ENCODE data around the gene ALG6. TPM values are rescaled to one million over a fixed set of nuclear protein-coding genes. Genes with fewer than 3 reads are reported as not detected.
A peak's percentile ranks its signal among the peaks of the same experiment; 100 is the strongest.

Gene ALG6
- 30.6 TPM for polyA plus RNA-seq (2013, experiment 1 of 4)
- polyA plus RNA-seq (2013, experiment 2 of 4), result 29.3 TPM
- polyA plus RNA-seq (2013, experiment 3 of 4), result 25.1 TPM
- polyA plus RNA-seq (2013, experiment 4 of 4), result 25.3 TPM

- Histone ChIP-seq H3K27me3 (ENCODE audit: control insufficient read depth, insufficient read depth, low read length, poor library complexity, severe bottlenecking) (peaks cover 6% of the 10 kb centered on the region), H3K9me3 (ENCODE audit: control insufficient read depth, low read length) (no peaks in the 10 kb centered on the region), H3K27ac (ENCODE audit: insufficient read depth, low read depth, low read length, poor library complexity, severe bottlenecking) (peak within 1 kb of the TSS; percentile 4), H3K4me1 (ENCODE audit: control insufficient read depth, insufficient read depth, low read length) (peaks cover 3% of the 10 kb centered on the region), H3K4me3 (ENCODE audit: insufficient read depth, low read depth, low read length) (peak within 1 kb of the TSS; percentile 65), H3K36me3 (ENCODE audit: control insufficient read depth, insufficient read depth, low read length) (no peaks in the 10 kb centered on the region)
- 2 to 3% methylated on average over 77 of the region's 77 CpGs for WGBS, 2 experiments
These were observed at the start of gene ALG6 for GRCh38 chr1:63367215-63368103. TSS of gene ALG6 (plus strand) at chr1:63367627. CDS start at chr1:63370978, 3,351 bp downstream.

DNA sequence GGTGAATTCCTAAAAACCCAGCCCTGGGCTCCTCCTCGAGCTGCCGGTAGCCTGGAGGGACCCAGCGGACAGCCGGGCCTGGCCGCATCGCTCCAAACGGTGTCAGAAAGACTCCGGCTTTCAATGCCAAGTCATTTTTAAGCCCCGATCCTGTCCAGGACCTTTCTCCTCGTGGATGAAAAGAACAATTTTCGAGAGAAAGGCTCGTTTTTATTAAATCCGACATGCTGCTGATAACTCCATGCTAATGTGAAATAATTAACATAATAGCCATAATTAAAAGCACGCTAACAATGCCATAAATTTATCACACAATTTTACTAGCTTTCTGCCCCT, 49.6 kb upstream of the ALG6 start:
- 9 to 11% methylated on average over 14 of the region's 14 CpGs for WGBS, 2 experiments
- Histone ChIP-seq H3K36me3 (ENCODE audit: control insufficient read depth, insufficient read depth, low read length) (no peaks in the 10 kb centered on the region), H3K4me1 (ENCODE audit: control insufficient read depth, insufficient read depth, low read length) (peaks cover 6% of the 10 kb centered on the region), H3K4me3 (ENCODE audit: insufficient read depth, low read depth, low read length) (peak overlapping the region; percentile 22), H3K27ac (ENCODE audit: insufficient read depth, low read depth, low read length, poor library complexity, severe bottlenecking) (no peak overlapping the region), H3K27me3 (ENCODE audit: control insufficient read depth, insufficient read depth, low read length, poor library complexity, severe bottlenecking) (peaks cover 80% of the 10 kb centered on the region), H3K9me3 (ENCODE audit: control insufficient read depth, low read length) (no peaks in the 10 kb centered on the region)

- Histone ChIP-seq H3K9me3 (ENCODE audit: control insufficient read depth, low read length) (no peaks in the 10 kb centered on the region), H3K27ac (ENCODE audit: insufficient read depth, low read depth, low read length, poor library complexity, severe bottlenecking) (no peak overlapping the region), H3K36me3 (ENCODE audit: control insufficient read depth, insufficient read depth, low read length) (no peaks in the 10 kb centered on the region), H3K4me3 (ENCODE audit: insufficient read depth, low read depth, low read length) (no peak overlapping the region), H3K27me3 (ENCODE audit: control insufficient read depth, insufficient read depth, low read length, poor library complexity, severe bottlenecking) (peaks cover 86% of the 10 kb centered on the region), H3K4me1 (ENCODE audit: control insufficient read depth, insufficient read depth, low read length) (peaks cover 6% of the 10 kb centered on the region)
- WGBS, 2 experiments, result 59 to 65% methylated on average over 27 to 28 of the region's 28 CpGs
These were observed 49.0 kb upstream of the ALG6 start for GRCh38 chr1:63318201-63318979.

DNA sequence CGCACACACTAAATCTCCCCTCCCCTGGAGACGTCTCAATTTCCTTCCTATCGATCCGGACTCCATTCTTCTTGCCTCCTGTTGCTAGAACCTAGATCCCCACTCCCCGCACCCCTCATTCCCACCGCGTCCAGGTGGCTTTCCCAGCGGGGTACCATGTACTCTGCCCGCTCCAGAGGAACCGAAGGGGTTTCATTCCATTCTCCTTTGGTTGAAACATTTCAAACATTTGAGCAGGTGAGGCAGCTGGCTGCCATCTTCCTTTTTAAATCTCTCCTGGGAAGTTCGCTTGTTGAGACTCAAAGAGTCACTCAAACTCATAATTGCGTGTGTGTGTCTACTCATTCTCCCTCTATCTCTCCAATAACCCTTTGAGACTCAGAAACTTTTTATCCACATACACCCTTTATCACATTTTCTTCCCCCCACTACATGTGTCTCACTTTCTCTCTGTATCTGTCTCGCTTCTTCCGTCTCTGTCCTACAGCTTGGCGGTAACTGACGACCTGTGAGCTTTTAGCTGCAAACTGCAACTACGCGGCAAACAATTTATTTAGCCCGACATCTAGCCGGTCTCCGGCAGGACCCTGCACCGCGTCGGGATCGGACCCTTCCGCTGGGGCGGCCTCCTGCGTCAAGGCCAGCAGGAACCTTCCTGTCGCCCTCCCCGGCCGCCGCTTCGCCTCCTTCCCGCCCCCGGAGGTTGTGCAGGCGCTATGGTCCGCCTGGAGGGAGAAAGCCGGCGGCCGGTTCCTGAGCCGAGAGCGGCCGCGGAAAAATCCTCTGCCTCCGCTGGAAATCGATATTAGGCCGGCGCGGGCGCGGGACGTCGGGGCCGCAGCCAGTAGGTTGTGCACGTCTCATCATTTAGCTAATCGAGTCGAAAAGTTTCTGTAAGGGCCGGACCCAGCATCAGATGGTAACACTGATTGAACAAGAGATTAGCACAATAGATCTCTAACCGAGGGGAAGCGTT, 48.1 kb upstream of the ALG6 start:
- Histone ChIP-seq H3K36me3 (ENCODE audit: control insufficient read depth, insufficient read depth, low read length) (no peaks in the 10 kb centered on the region), H3K9me3 (ENCODE audit: control insufficient read depth, low read length) (no peaks in the 10 kb centered on the region), H3K27ac (ENCODE audit: insufficient read depth, low read depth, low read length, poor library complexity, severe bottlenecking) (no peak overlapping the region), H3K4me1 (ENCODE audit: control insufficient read depth, insufficient read depth, low read length) (peaks cover 6% of the 10 kb centered on the region), H3K4me3 (ENCODE audit: insufficient read depth, low read depth, low read length) (peak overlapping the region; percentile 29), H3K27me3 (ENCODE audit: control insufficient read depth, insufficient read depth, low read length, poor library complexity, severe bottlenecking) (peaks cover 95% of the 10 kb centered on the region)
- WGBS, 2 experiments, result 6 to 7% methylated on average over 60 of the region's 60 CpGs

DNA sequence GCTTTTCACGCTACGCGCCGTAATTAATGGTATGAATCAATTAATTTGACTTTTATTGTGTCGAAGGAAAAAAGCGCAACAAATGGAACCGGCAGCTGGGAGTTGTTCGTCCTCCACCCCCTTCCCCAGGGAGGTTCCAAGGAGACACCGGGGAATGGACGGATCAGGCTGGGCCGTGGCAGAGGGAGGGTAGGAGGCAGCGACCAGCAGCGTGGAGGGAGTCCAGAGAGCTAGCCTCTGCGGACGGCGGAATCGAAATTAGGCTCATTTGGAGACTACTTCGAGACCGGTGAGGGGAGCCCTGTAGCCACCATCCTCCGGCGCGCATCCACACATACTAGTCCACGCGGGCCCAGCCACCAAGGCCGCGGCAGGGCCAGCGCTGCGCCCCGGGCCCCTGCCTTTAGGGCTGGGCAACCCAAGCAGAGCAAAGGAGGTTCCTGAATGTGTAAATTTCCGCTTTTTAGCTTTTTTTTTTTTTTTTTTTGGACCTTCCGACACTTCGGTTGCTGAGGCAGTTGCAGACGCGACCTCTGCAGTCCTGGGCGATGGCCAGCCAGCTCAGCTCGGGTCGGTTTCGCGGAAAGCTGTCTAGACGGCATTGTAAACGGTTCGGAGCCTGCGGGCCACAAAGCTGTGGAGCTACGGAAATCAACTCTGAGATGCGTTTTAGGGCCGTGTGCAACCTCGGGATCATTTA, 47.3 kb upstream of the ALG6 start:
- H3K4me3 ChIP-seq (ENCODE audit: insufficient read depth, low read depth, low read length), result peak overlapping the region; percentile 29
- H3K9me3 ChIP-seq (ENCODE audit: control insufficient read depth, low read length), result no peaks in the 10 kb centered on the region
- H3K4me1 ChIP-seq (ENCODE audit: control insufficient read depth, insufficient read depth, low read length), result peaks cover 6% of the 10 kb centered on the region
- peaks cover 98% of the 10 kb centered on the region for H3K27me3 ChIP-seq (ENCODE audit: control insufficient read depth, insufficient read depth, low read length, poor library complexity, severe bottlenecking)
- H3K36me3 ChIP-seq (ENCODE audit: control insufficient read depth, insufficient read depth, low read length), result no peaks in the 10 kb centered on the region
- 2 to 3% methylated on average over 47 of the region's 47 CpGs for WGBS, 2 experiments
- no peak overlapping the region for H3K27ac ChIP-seq (ENCODE audit: insufficient read depth, low read depth, low read length, poor library complexity, severe bottlenecking)

- peaks cover 100% of the 10 kb centered on the region for H3K27me3 ChIP-seq (ENCODE audit: control insufficient read depth, insufficient read depth, low read length, poor library complexity, severe bottlenecking)
- peak overlapping the region; percentile 27 for H3K4me3 ChIP-seq (ENCODE audit: insufficient read depth, low read depth, low read length)
- WGBS, 2 experiments, result 1% methylated on average over 39 of the region's 39 CpGs
These were observed 46.2 kb upstream of the ALG6 start for GRCh38 chr1:63321066-63321784.

GRCh38 chr1:63321785-63322113, 45.7 kb upstream of the ALG6 start:
- Histone ChIP-seq H3K27ac (ENCODE audit: insufficient read depth, low read depth, low read length, poor library complexity, severe bottlenecking) (no peak overlapping the region), H3K4me3 (ENCODE audit: insufficient read depth, low read depth, low read length) (peak overlapping the region; percentile 27), H3K36me3 (ENCODE audit: control insufficient read depth, insufficient read depth, low read length) (no peaks in the 10 kb centered on the region), H3K27me3 (ENCODE audit: control insufficient read depth, insufficient read depth, low read length, poor library complexity, severe bottlenecking) (peaks cover 100% of the 10 kb centered on the region), H3K4me1 (ENCODE audit: control insufficient read depth, insufficient read depth, low read length) (peaks cover 6% of the 10 kb centered on the region), H3K9me3 (ENCODE audit: control insufficient read depth, low read length) (no peaks in the 10 kb centered on the region)
- 0 to 1% methylated on average over 12 of the region's 12 CpGs for WGBS, 2 experiments

More at GRCh38 chr1:63321066-63321784, 46.2 kb upstream of the ALG6 start:
- peaks cover 6% of the 10 kb centered on the region for H3K4me1 ChIP-seq (ENCODE audit: control insufficient read depth, insufficient read depth, low read length)
- H3K36me3 ChIP-seq (ENCODE audit: control insufficient read depth, insufficient read depth, low read length), result no peaks in the 10 kb centered on the region
- H3K9me3 ChIP-seq (ENCODE audit: control insufficient read depth, low read length), result no peaks in the 10 kb centered on the region
- no peak overlapping the region for H3K27ac ChIP-seq (ENCODE audit: insufficient read depth, low read depth, low read length, poor library complexity, severe bottlenecking)

DNA sequence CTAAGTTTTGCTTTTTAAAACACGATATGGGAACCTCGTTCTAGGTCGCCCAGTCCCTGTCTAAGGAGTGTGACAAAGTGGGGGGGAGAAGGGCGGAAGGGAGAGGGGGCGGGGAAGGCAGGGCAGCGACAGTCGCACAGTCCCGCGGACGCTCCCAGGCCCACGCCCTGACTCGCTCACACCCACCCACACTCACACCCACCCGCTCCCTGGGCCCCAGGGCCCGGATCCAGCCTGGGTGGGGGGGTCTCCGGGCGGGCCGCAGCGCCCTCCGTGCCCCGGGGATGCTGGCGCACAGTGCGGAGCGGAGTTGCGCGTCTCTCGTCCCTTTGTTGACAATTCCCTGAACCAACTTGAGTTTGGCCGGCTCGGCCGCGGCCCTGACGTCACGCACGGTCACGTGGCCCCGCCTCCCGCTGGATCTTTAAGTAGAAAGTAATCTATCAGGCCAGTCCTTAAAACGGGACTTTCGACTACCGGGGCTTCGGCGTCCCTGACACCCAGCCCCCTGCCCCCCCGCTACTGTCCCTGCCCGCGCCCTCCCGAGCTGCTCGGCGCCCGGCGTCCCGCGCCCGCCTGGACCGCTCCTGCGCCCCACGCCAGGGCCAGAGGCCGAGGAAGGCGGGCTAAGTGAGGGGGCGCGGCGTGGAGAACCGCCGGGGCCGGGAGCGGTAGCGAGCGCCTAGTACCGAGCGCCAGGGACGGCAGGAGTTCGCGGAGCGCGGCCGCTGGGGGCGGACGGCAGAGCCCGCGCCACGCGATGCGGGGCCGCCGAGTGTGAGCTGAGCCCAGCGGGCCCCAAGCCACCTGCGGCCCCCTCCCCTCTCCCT, 45.1 kb upstream of the ALG6 start, which contains the start of gene FOXD3:
Gene FOXD3, plus strand, starts transcription at position 454 of the 830 bp plus-strand sequence. CDS start 492 bp downstream, outside the sequence.
- no peak within 1 kb of the TSS for H3K27ac ChIP-seq (ENCODE audit: insufficient read depth, low read depth, low read length, poor library complexity, severe bottlenecking)
- 0% methylated on average over 84 of the region's 85 CpGs for WGBS, 2 experiments
- H3K27me3 ChIP-seq (ENCODE audit: control insufficient read depth, insufficient read depth, low read length, poor library complexity, severe bottlenecking), result peaks cover 100% of the 10 kb centered on the region

More for the DNA sequence above, 45.1 kb upstream of the ALG6 start, which contains the start of gene FOXD3:
- peak within 1 kb of the TSS; percentile 27 for H3K4me3 ChIP-seq (ENCODE audit: insufficient read depth, low read depth, low read length)
- H3K36me3 ChIP-seq (ENCODE audit: control insufficient read depth, insufficient read depth, low read length), result no peaks in the 10 kb centered on the region
- peaks cover 6% of the 10 kb centered on the region for H3K4me1 ChIP-seq (ENCODE audit: control insufficient read depth, insufficient read depth, low read length)
- H3K9me3 ChIP-seq (ENCODE audit: control insufficient read depth, low read length), result no peaks in the 10 kb centered on the region
